ENCODE results near the gene NAA50.

DNA sequence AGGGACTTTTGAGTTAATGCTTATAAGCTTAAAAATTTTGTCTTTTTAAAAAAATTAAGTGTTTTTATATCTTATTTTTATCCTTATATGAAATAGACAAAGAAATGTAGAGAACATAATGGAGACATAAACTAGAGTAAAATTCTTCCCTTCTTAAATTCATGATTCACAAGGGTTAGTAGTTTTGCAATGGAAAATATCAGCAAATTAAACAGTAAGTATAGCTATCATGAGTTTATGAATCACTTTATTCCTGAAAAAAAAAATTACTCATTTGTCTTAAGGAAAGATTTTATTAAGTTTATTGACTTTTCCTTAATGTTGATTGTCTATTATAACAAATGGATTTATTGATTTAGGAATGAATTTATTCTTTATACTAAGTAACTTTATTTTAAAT is 5.1 kb upstream of the NAA50 start:
- TF ChIP-seq, protein P1, sequence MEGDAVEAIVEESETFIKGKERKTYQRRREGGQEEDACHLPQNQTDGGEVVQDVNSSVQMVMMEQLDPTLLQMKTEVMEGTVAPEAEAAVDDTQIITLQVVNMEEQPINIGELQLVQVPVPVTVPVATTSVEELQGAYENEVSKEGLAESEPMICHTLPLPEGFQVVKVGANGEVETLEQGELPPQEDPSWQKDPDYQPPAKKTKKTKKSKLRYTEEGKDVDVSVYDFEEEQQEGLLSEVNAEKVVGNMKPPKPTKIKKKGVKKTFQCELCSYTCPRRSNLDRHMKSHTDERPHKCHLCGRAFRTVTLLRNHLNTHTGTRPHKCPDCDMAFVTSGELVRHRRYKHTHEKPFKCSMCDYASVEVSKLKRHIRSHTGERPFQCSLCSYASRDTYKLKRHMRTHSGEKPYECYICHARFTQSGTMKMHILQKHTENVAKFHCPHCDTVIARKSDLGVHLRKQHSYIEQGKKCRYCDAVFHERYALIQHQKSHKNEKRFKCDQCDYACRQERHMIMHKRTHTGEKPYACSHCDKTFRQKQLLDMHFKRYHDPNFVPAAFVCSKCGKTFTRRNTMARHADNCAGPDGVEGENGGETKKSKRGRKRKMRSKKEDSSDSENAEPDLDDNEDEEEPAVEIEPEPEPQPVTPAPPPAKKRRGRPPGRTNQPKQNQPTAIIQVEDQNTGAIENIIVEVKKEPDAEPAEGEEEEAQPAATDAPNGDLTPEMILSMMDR (IDR thresholded peaks at IDR 0.05; ENCODE audit: extremely low read depth in 1 of 2, insufficient read depth in 1 of 2, low read depth in 1 of 2, low read length in 2 of 2), result no peak
- TF ChIP-seq POLR2A (IDR thresholded peaks at IDR 0.05; ENCODE audit: low read depth, low read length), result no peak
